Tibial artery (tissue), 4 donors: ENCODE measurements around the gene FNDC10.

Experiments
- DNase-seq, 2 donors: peaks; one replicate each; pipeline ENCODE4 v3.0.0-alpha.2; 2019
- H3K27ac ChIP-seq, 2 donors: fragments of 200-600 bp; sonication (generic) in 1 of 2; 1 replicate in 1 of 2; 2 replicates in 1 of 2; pipeline ENCODE4 v1.5.1; 2018 to 2019; ENCODE audit warnings: mild to moderate bottlenecking in 1 of 2
- H3K27me3 ChIP-seq, 2 donors: fragments of 200-600 bp; sonication (generic) in 1 of 2; one replicate each; pipeline versions ENCODE4 v1.5.1 to v1.6.0; 2016 to 2019
- H3K36me3 ChIP-seq, 3 donors: fragments of 200-600 bp; sonication (generic) in 2 of 3; one replicate each; pipeline ENCODE4 v1.5.1; 2016 to 2019; ENCODE audit warnings: mild to moderate bottlenecking in 2 of 3
- H3K4me1 ChIP-seq, 4 donors: fragments of 200-600 bp; sonication (generic) in 2 of 4; 1 replicate in 3 of 4; 2 replicates in 1 of 4; pipeline ENCODE4 v1.5.1; 2016 to 2019
- H3K4me3 ChIP-seq, 2 donors: fragments of 200-600 bp; sonication (generic) in 1 of 2; 1 replicate in 1 of 2; 2 replicates in 1 of 2; pipeline ENCODE4 v1.5.1; 2018 to 2019; ENCODE audit warnings: mild to moderate bottlenecking in 2 of 2
- H3K9me3 ChIP-seq, 3 donors: fragments of 200-600 bp; sonication (generic) in 1 of 3; one replicate each; pipeline ENCODE4 v1.5.1; 2016 to 2019
- intact Hi-C: fragments of 100-400 bp; cut with DNase I; formaldehyde crosslinking; loops from one replicate; pipeline ENCODE4 v1.15.0; 2023; ENCODE audit warnings: low total_unique reads
- TF ChIP-seq, protein P1 (sequence below), 2 experiments: fragments of 200-600 bp in 1 of 2; fragments of 450-650 bp in 1 of 2; IDR thresholded peaks; one replicate each; pipeline ENCODE4 v1.5.1; 2017 to 2019; ENCODE audit warnings: antibody characterized with exemption in 2 of 2, mild to moderate bottlenecking in 1 of 2, moderate library complexity in 1 of 2

FNDC10 gene

DNA sequence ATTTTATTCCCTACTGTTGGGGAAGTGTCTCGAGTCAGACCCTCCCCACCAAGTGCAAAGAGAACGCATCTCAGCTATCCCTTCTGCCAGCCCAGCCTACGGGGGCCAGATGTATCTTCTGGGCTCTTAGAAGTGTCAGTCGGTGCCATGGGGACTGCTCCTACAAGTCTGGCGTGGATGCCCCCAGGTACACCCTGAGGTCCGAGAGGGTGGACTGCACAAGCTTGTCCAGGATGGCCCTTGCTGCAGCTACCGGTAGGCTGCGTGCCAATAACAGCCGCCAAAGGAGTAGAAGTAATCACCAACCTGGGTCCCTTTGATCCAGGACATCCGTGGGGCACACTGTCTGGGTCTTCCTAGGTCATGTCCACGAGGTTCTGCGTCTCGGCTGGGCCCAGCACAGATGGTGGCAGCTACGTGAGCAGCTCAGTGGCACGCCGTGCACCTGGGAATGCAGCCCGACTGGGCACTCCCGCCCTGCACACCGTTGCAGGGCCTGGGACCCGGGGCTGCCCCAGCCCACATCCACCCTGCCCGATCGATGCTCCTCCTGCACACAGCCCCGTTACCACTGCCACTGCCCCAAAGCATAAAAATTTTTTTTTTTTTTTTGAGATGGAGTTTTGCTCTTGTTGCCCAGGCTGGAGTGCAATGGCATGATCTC, 16.5 kb downstream of the FNDC10 start:
- no peak for DNase-seq

DNA sequence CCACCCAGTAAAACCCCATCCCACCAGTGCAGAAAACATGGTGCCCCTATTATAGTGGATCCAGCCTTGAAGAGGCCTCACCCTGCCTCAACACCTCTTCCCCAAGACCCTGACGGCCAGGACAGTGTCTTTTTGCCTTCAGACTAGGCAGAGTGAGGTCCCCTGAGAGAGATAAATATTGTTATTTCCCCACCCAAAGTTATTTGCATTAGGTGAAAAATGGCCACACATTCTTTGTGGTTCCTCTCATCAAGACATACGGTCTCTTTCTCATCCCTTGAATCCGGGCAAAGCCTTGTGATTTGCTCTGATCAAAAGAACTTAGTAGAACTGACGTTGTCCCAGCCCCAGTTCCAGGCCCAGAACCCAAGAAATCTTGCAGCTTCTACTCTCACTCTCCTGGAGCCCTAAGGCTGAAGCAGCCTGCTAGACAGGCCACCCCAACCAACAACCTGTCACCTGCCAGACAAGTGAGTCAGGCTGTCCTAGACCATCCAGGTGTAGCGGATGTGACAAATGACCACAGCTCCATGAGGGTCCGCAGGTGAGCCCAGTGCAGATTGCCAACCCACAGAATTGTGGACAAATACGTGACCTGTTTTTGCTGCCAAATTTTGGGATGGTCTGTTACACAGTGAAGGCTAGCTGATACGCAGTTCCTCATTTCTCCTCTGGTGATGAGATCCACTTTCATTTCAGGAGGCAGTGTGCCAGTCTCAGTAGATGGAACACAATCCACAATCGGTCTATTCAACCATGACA, 17.2 kb downstream of the FNDC10 start:
- no peak overlapping the region for H3K27ac ChIP-seq
- H3K9me3 ChIP-seq = no peaks in the 10 kb centered on the region
- peaks cover 0 to 40% of the 10 kb centered on the region in 2 donors for H3K27me3 ChIP-seq
- H3K4me1 ChIP-seq = no peaks in the 10 kb centered on the region
- TF ChIP-seq, protein P1, sequence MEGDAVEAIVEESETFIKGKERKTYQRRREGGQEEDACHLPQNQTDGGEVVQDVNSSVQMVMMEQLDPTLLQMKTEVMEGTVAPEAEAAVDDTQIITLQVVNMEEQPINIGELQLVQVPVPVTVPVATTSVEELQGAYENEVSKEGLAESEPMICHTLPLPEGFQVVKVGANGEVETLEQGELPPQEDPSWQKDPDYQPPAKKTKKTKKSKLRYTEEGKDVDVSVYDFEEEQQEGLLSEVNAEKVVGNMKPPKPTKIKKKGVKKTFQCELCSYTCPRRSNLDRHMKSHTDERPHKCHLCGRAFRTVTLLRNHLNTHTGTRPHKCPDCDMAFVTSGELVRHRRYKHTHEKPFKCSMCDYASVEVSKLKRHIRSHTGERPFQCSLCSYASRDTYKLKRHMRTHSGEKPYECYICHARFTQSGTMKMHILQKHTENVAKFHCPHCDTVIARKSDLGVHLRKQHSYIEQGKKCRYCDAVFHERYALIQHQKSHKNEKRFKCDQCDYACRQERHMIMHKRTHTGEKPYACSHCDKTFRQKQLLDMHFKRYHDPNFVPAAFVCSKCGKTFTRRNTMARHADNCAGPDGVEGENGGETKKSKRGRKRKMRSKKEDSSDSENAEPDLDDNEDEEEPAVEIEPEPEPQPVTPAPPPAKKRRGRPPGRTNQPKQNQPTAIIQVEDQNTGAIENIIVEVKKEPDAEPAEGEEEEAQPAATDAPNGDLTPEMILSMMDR (IDR thresholded peaks at IDR 0.05) = no peak
- no peaks in the 10 kb centered on the region for H3K36me3 ChIP-seq
- H3K4me3 ChIP-seq = no peak overlapping the region
- DNase-seq = no peak
- intact Hi-C loops = no loop called here

More for the DNA sequence above, 16.5 kb downstream of the FNDC10 start:
- H3K4me1 ChIP-seq = no peaks in the 10 kb centered on the region
- TF ChIP-seq, protein P1 (IDR thresholded peaks at IDR 0.05) = no peak
- intact Hi-C loops = no loop called here
- peaks cover 0 to 42% of the 10 kb centered on the region in 2 donors for H3K27me3 ChIP-seq
- H3K9me3 ChIP-seq = no peaks in the 10 kb centered on the region
- no peak overlapping the region for H3K4me3 ChIP-seq
- H3K27ac ChIP-seq = no peak overlapping the region
- no peaks in the 10 kb centered on the region for H3K36me3 ChIP-seq

DNA sequence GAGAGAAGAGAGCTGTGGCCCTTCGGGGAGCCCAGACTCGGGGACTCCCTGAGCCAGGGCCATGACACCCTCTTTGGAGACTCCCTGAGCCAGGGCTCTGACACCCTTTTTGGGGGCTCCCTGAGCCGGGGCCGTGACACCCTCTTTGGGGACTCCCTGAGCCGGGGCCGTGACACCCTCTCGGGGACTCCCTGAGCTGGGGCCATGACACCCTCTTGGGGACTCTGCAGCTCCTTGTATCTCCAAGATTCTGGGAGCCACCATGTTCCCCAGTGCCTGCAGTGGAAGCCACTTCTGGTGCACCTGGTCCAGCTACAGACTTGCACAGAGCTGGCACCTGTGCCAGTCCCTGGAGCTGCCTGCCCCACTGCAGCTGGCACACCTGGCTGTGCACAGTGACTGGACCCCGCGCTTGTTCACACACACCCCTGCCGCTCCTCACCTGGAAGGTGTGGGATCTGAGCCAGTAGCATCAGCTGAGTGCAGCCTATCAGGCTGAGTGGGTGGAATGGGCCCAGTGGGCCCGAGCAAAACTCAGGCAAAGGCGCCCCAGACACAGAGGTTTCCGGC, 21.5 kb downstream of the FNDC10 start:
- Histone ChIP-seq H3K4me1 (peaks cover 0 to 11% (median 6%) of the 10 kb centered on the region in 4 donors), H3K9me3 (no peaks in the 10 kb centered on the region), H3K27ac (no peak overlapping the region), H3K27me3 (peaks cover 0 to 13% of the 10 kb centered on the region in 2 donors), H3K36me3 (no peaks in the 10 kb centered on the region), H3K4me3 (no peak overlapping the region)
- TF ChIP-seq, protein P1 (IDR thresholded peaks at IDR 0.05) = no peak
- DNase-seq = no peak
- intact Hi-C loops = no loop called here

DNA sequence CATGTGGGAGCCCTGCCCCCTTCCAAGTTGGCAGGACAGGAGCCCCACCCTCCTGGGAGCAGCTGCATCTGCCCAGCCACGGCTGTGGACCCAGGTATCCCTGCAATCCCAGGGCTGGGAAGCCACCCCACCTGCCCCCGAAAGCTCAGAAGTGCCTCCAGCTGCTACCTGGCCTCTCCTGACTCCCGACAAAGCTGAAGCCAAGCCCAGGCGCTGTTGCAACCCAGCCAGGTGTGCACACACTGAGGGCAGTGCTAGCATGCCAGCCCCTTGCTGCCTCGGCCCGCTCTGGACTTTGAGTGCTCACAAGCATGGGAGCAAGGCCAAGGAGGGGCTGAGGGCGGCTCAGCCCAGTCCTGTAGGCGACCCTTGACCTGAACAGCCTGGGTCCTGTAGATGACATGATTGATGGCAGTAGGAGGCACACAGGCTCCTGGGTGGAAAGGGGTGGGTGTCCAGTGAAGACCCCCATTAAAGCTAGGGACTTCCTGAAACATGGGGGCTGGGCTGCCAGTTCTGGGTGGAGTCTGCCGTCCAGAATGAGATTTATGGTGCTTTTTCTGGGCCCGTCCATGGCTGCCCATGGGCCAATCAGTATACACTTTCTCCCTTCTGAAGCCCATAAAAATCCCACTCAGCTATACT, 22.4 kb downstream of the FNDC10 start:
- no peak overlapping the region for H3K27ac ChIP-seq
- peaks cover 0 to 9% of the 10 kb centered on the region in 2 donors for H3K27me3 ChIP-seq
- peaks cover 0 to 21% (median 12%) of the 10 kb centered on the region in 4 donors for H3K4me1 ChIP-seq
- H3K4me3 ChIP-seq = no peak overlapping the region
- no peaks in the 10 kb centered on the region for H3K36me3 ChIP-seq
- TF ChIP-seq, protein P1 (IDR thresholded peaks at IDR 0.05) = no peak
- DNase-seq = no peak
- no peaks in the 10 kb centered on the region for H3K9me3 ChIP-seq
- intact Hi-C loops = no loop called here

DNA sequence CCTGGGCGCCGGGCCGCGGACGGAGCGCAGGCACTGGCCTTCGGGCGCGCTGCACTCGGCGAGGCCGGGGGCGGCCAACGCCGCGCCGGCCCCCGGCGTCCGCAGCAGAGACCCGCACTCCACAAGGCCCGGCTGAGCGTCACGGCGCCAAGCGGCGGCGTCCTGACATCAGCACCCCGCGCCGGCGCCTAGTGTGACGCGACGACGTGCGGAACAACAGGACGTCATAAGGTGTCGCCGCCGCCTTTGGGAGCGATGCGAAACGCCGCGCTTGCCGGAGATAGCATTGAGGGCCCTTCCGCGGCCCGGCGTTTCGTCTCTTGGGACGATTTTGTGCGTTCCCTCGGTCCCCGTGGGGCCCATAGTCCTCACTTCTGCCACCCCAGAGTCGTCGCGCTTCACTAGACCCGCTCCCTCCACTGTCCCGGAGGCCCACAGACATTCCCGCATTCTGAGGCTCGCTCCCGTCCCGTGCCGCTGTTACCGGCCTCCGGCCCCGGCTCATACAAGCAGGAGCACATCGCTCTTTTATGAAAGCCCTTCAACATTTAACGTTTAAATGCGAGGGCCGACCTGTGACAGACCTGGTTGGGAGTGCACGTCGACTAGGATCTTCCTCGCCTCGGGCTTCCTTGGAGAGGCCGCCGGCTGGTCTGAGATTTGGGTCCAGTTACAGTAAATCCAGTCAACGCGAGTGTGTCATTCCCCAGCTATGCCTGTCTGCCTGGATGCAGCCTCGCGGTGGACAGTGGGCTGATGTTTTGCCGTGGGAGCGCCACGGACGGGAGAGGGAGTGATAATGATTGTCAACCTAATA, 25.0 kb downstream of the FNDC10 start, which contains the start of gene SSU72:
SSU72 (minus strand) TSS at position 143 of the 817 bp plus-strand sequence. CDS start 306 bp downstream, outside the sequence.
- H3K9me3 ChIP-seq = no peaks in the 10 kb centered on the region
- peak within 1 kb of the TSS; percentile 81 to 95 for H3K4me3 ChIP-seq
- H3K27ac ChIP-seq = peak within 1 kb of the TSS; percentile 98
- H3K27me3 ChIP-seq = no peaks in the 10 kb centered on the region
- H3K36me3 ChIP-seq = peaks cover 0 to 8% (median 0%) of the 10 kb centered on the region in 3 donors
- TF ChIP-seq, protein P1 (IDR thresholded peaks at IDR 0.05) = peak in 1 of 2 experiments; percentile 27
- peaks cover 0 to 41% (median 22%) of the 10 kb centered on the region in 4 donors for H3K4me1 ChIP-seq
- DNase-seq = peak; percentile 92 to 93
- intact Hi-C loops = loop anchor here (2.0 kb wide), 1 partner anchor 40 kb away; the partner anchor contains the start of gene MIB2
